ENCODE measurements around the gene VAV1. TPM values are rescaled to one million over a fixed set of nuclear protein-coding genes. Genes with fewer than 3 reads are reported as not detected.

The VAV1 gene
- total and polyA plus RNA-seq, 9 of the 15 experiments (the other 6 are each of a cell fraction or from before 2014, with no cell fraction given) = 0.46 to 20.1 (median 11.1) TPM

- TF ChIP-seq PATZ1 (CRISPR knock-in tag; IDR thresholded peaks at IDR 0.05; ENCODE audit: borderline replicate concordance) (no peak), CREB3L1 (IDR thresholded peaks at IDR 0.05; ENCODE audit: borderline replicate concordance, low read depth) (no peak), CHCHD3 (CRISPR knock-in tag; IDR thresholded peaks at IDR 0.05) (no peak), KAT7 (CRISPR knock-in tag; IDR thresholded peaks at IDR 0.05; ENCODE audit: borderline replicate concordance) (no peak), ZFP36 (IDR thresholded peaks at IDR 0.05; ENCODE audit: low read depth, low read length, partially characterized antibody) (no peak), NEUROD1 (IDR thresholded peaks at IDR 0.05; ENCODE audit: borderline replicate concordance, low read depth, low read length, partially characterized antibody) (no peak), KDM5B (IDR thresholded peaks at IDR 0.05; ENCODE audit: insufficient replicate concordance, low read depth, low read length) (no peak), CEBPZ (IDR thresholded peaks at IDR 0.05; ENCODE audit: borderline replicate concordance, low read depth, low read length) (no peak), ZNF347 (CRISPR knock-in tag; IDR thresholded peaks at IDR 0.05; ENCODE audit: low read depth) (no peak), MAFK (IDR thresholded peaks at IDR 0.05; ENCODE audit: low read length) (no peak), POLR2G (IDR thresholded peaks at IDR 0.05; ENCODE audit: low read depth, low read length) (no peak), ZNF444 (CRISPR knock-in tag; IDR thresholded peaks at IDR 0.05) (no peak), PRPF4 (IDR thresholded peaks at IDR 0.05; ENCODE audit: insufficient read depth, low read depth, low read length, poor library complexity, severe bottlenecking) (no peak)
Measured at GRCh38 chr19:6806488-6806887, 34.0 kb downstream of the VAV1 start (continued).

Measured in K562 (cell line).